Fibroblast of villous mesenchyme (primary cell): ENCODE measurements around the gene GPR42. TPM values are rescaled to one million over a fixed set of nuclear protein-coding genes. Genes with fewer than 3 reads are reported as not detected.

Experiments
- DNase-seq: peaks from one replicate; pipeline ENCODE4 v3.0.0-alpha.2; 2010; ENCODE audit warnings: low read depth
- H3K4me3 ChIP-seq: 2 replicates; pipeline ENCODE4 v1.5.1; 2011; ENCODE audit warnings: low read depth, mild to moderate bottlenecking, low read length
- CTCF ChIP-seq: IDR thresholded peaks from 2 replicates; pipeline ENCODE4 v1.5.1; 2012; ENCODE audit warnings: low read depth, mild to moderate bottlenecking, low read length; ENCODE audit not compliant: insufficient read depth
- total RNA-seq: library from RNA; depleted of rRNA; stranded (reverse); fragments of >200 nt; gene quantifications from 2 replicates; pipeline ENCODE4 v1.2.3, GENCODE V29; 2012

Gene GPR42
- total RNA-seq, 1 donor: not detected

DNA sequence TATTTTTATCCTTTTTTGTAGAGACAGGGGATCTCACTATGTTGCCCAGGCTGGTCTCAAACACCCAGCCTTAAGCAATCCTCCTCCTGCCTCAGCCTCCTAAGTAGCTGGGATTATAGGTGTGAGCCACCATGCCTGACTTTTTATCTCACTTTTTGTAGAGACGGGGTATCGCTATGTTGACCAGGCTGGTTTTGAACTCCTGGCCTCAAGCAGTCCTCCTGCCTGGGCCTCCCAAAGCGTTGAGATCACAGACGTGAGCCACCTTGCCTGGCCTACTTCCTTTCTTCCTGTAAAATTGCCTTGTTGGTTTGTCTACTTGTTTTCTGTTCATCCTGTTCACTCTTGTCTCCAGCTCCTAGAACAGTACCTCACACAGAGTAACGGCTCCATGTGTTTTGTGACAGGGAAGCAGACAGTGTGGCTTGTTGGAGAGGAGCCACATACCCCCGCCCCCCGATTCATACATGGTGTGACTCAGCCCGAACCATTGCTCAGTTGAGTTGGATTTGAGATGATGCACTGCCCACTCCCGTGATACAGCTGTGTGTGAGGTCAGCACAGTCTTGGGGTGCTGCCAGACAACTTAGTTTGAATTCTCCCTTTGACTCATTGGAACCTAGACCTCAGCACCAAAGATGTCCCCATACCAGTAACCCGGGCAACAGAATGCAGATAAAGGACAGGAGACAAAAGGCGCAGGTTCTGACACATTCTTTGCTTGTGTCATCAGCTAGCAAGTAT lies 34.2 kb downstream of the GPR42 start:
- TF ChIP-seq CTCF: no peak
- H3K4me3 ChIP-seq: no peak overlapping the region
- peak; percentile 49 for DNase-seq

DNA sequence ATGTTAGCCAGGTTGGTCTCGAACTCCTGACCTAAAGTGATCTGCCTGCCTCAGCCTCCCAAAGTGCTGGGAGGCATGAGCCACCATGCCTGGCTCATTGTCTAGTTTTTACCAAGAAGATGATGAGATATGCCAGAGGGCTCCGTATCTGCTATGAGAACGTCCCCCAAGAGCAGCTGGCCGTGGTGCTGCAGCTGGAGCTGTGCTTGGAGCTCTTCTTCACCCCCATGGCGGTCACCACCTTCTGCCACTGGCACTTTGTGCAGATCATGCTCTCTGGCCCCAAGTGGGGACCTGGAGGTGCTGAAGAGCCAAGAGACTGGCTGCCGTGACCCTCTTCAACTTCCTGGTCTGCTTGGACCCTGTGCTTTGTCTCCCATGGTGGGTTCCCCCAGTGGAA lies 36.8 kb downstream of the GPR42 start:
- no peak overlapping the region for H3K4me3 ChIP-seq
- DNase-seq: no peak
- TF ChIP-seq CTCF: no peak

GRCh38 chr19:35408284-35409171 lies 37.7 kb downstream of the GPR42 start:
- no peak overlapping the region for H3K4me3 ChIP-seq
- no peak for DNase-seq
- TF ChIP-seq CTCF: no peak

DNA sequence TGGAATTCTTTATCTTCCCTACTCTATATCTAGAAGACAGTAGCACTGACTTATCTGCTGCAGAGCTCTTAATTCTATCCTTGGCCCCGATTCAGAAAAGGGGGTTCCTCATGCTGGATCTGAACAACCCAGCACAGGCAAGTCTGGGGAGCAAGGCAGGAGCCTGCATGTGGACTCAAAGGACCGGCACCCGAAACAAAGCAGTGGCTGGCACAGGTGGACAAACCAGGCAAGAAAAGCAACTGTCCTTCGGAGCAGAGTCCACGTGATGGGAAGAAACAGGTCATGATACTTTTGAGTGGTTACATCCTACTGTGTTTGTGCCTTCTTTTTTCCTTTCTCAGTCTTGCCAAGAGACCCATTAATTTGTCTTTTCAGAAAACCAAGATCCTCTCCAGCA lies 38.3 kb downstream of the GPR42 start:
- H3K4me3 ChIP-seq: no peak overlapping the region
- DNase-seq: no peak
- TF ChIP-seq CTCF: no peak

DNA sequence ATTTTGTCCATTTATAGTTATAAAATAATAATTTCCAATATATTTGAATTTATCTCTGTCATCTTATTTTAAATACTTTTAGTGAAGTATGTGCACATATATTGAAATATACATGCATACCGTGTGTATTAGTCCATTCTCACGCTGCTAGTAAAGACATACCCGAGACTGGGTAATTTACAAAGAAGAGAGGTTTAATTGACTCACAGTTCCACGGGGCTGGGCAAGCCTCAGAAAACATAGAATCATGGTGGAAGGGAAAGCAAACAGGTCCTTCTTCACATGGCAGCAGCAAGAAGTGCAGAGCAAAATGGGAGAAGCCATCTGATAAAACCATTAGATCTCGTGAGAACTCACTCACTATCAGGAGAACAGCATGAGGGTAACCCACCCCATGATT lies 39.6 kb downstream of the GPR42 start:
- TF ChIP-seq CTCF: no peak
- DNase-seq: no peak
- H3K4me3 ChIP-seq: no peak overlapping the region

GRCh38 chr19:35414442-35414841 lies 43.6 kb downstream of the GPR42 start:
- TF ChIP-seq CTCF: no peak
- no peak for DNase-seq
- no peak overlapping the region for H3K4me3 ChIP-seq
